PFSK-1 (cell line): ENCODE measurements around the gene PLEKHG1.

Source experiments
- FOXP2 ChIP-seq: optimal IDR thresholded peaks from 2 replicates; pipeline ENCODE3; 2011; ENCODE audit warnings: borderline replicate concordance, control low read depth, inconsistent platforms; ENCODE audit not compliant: insufficient read depth; ENCODE audit errors: extremely low read length, extremely low read depth
- POLR2AphosphoS5 ChIP-seq: IDR thresholded peaks from 2 replicates; pipeline ENCODE4 v1.6.1; 2012; ENCODE audit warnings: low read depth, mild to moderate bottlenecking, control low read depth, low read length, moderate library complexity
- REST ChIP-seq, 2 experiments: IDR thresholded peaks; 2 replicates each; pipeline versions ENCODE4 v1.6.1 to v1.8.0; 2011 to 2012; ENCODE audit warnings: low read depth in 2 of 2, low read length in 2 of 2, control low read depth in 1 of 2, inconsistent platforms in 1 of 2, mild to moderate bottlenecking in 1 of 2, moderate library complexity in 1 of 2; ENCODE audit not compliant: insufficient read depth in 1 of 2
- SIN3A ChIP-seq: IDR thresholded peaks from 2 replicates; pipeline ENCODE4 v1.6.1; 2012; ENCODE audit warnings: mild to moderate bottlenecking, low read length, moderate library complexity, borderline replicate concordance; ENCODE audit not compliant: insufficient read depth
- TAF1 ChIP-seq: IDR thresholded peaks from 2 replicates; pipeline ENCODE4 v1.6.1; 2012; ENCODE audit warnings: low read length, control low read depth, borderline replicate concordance; ENCODE audit not compliant: insufficient read depth

GRCh38 chr6:150638267-150638666 is 38.6 kb downstream of the PLEKHG1 start:
- TF ChIP-seq POLR2AphosphoS5, result no peak
- no peak for TF ChIP-seq SIN3A
- no peak for TF ChIP-seq REST (IDR thresholded peaks at IDR 0.05; ENCODE audit: insufficient read depth in 1 of 2, low read depth in 2 of 2, low read length in 2 of 2)
- TF ChIP-seq TAF1, result no peak
- no peak for TF ChIP-seq FOXP2
